Amniotic epithelial cell (primary cell): ENCODE results near the gene MTHFS.

ENCODE experiments used
- DNase-seq: peaks from one replicate; pipeline ENCODE4 v3.0.0-alpha.2; 2010; ENCODE audit warnings: low read depth

MTHFS gene

DNA sequence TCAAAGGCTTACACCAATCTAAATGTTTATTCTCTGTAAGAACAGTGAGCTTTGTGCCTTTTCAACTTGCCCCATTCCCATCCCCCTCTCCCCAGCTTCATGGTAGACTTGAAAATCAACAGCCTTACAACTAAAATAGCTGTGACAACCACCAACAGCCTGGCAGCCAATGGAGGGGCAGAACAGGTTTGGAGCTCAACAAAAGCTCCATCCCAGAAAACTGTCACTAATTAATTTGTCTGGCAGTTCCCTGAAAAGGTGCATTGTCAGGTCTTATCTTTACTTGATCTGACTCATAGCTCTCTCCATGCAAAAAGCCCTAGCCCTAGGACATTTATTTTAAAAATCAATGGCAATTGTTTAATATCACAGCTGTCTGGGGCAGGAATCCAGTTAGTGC is 22.6 kb downstream of the MTHFS start:
- DNase-seq: no peak

- peak; percentile 85 for DNase-seq
These were observed 24.3 kb downstream of the MTHFS start for GRCh38 chr15:79872358-79873017.

DNA sequence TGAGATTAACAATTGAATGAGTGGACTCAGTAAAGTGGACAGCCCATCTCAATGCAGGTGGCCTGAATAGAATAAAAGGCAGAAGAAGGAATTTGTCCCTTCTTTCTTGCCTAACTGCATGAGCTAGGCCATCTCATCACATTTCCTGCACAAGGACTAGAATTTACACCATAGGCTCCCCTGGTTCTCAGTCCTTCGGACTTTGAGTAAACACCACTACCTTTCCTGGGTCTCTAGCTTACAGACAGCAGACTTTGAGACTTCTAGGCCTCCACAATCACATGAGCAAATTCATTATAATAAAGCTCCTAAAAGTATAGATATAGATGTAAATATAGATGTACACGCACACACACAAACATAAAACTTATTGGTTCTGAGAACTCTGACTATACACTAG is 28.3 kb downstream of the MTHFS start:
- DNase-seq: no peak

- DNase-seq: peak; percentile 87
These were observed 32.9 kb downstream of the MTHFS start for GRCh38 chr15:79863886-79864285.

DNA sequence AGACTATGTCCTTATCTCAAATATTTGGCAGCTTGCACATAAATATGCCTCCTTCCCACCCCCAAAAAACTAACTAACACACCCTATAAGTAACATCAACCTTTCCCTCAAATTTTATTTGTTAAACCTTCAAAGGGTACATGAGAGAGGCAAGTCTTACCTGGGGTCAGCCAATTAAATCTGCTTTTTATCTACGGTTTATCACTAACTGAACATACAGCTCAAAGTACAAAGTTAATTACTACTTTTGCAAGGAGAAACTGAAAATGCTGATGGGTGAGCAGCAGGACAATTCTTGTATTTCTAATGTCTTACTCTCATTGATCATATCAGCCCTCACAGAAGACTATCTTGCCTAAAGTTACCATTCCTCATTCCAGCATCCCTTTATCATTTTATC is 34.6 kb downstream of the MTHFS start:
- no peak for DNase-seq

- no peak for DNase-seq
These were observed 36.2 kb downstream of the MTHFS start for GRCh38 chr15:79860661-79861060.

- no peak for DNase-seq
These were observed 38.3 kb downstream of the MTHFS start for GRCh38 chr15:79858469-79858868.

DNA sequence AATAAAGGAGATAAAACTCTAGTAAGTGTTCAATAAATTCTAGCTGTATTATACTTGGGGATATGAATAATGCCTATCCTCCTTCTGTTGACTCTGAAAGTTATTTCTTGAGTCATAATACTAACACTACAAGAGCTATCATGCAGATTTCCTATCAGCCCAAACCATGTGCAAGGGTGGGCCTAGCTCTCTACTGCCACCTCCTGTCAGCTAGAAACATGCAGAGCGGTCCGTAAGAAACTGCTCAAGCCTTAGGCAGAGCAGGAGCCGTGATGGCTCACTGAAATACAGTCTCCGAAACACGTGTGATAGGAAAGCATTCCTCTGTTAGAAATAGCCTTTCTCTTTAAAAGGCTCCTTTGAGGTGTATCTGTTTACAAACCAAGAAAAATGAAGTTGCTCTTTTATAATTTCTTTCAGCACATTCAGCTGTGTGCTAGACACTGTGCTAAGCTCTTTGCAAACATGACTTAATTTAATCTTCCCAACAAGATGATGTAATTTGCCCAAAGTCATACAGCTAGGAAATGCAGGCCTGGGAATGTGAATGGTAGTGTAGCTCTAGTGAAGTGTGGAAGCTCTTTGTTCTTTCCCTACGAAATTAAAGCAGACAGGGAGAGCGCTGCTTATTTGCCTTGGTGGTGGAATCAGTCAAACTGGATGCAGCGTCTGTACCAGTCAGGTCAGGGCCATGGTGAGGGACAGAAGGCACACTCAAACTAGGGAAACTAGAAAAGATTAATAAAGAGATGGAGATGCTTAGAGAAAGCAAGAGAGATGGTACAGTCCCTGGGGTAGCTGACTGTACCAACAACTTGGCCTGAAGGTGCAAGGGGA is 43.1 kb downstream of the MTHFS start:
- peak; percentile 92 for DNase-seq

DNA sequence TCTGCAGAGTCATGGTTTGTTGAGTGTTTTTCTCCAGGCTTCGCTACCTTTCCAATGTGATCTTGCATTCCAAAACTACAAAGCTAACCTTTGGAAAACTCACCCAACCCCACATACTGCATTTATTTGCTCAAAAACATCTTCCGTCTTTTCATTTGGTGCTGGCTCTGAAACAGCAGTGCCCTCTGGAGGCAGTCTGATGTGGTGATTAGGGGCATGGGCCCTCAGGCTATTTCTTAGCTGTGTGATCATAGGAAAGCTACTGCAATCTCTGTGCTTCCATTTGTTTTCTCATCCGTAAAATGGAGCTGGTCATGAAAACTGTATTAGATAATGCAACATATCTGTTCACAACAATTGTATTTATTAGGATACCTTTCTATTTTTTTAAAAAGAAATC is 47.0 kb downstream of the MTHFS start:
- DNase-seq: peak; percentile 41

GRCh38 chr15:79846539-79846938 is 50.3 kb downstream of the MTHFS start:
- DNase-seq: no peak

DNA sequence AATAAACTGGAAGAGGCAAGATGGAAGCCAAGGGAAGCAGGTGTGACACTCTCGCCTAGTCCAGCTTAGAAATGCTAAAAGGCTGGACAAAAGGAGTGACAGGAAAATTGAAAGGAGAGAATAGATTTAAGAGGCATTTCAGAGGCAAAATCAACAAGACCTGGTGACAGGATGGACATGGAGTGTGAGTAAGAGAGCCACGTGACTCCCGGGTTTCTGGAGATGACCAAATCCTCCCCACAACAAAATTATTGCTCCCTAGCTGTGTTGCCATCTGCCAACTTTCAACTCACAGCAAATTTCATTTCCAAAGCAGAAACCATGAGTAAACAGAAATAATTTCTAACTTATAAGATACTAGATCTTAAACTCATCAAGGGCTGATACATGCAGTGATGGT is 52.6 kb downstream of the MTHFS start:
- DNase-seq: peak; percentile 18

GRCh38 chr15:79837846-79838245 is 59.0 kb downstream of the MTHFS start:
- DNase-seq: peak; percentile 13

GRCh38 chr15:79834495-79834894 is 62.3 kb downstream of the MTHFS start:
- DNase-seq: no peak

DNA sequence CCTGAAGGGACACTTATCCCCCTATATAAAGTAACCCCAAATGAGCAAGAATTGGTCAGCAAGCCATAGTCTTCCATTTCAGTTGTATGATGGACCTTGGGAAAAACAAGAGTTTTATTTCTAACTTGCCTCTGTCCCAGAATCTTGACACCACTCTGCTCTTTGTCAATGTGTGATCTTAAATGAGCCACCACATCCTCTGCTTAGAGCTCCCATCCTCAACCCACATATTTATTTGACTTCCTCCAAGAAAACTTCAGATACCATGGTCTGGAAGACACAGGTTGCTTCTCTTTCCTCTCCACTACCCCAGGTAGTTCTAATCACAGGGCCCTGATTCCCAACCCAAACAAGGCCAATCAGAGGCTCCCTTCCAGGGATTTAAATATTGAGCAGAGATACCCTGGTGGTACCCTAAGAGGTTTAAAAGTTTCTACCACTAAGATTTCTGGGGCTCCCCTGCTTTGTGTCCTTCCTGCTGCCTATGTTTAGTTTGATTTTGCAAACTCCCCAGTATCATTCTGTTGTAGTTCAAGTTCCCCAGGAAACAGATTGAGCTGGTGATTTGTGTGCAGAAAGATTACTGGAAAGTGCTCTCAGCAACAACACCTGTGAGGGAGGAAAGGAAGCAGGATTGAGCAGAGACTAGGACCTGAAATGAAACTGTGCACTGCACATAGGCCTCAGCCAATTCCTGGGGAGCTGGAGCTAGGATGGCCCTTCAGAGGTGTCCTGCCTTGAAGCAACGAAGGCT is 64.3 kb downstream of the MTHFS start:
- no peak for DNase-seq

- no peak for DNase-seq
These were observed 65.2 kb downstream of the MTHFS start for GRCh38 chr15:79831604-79832003.

- no peak for DNase-seq
These were observed 66.9 kb downstream of the MTHFS start for GRCh38 chr15:79829950-79830349.

DNA sequence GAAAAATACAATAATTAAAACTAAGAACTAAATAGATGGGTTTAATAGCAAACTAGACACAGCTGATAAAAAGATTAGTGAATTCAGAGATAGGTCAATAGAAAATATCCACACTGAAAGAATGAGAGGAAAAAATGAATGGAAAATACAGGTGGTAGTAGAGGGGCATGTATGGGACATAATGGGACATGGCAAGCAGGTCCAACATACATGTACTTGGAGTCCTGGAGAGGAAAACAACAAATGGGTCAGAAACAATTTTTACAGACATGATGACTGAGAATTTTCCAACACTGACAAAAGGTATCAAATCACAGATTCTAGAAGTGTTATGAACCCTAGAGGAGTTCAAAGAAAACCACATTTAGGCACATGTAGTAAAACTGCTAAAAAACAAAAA is 68.4 kb downstream of the MTHFS start:
- DNase-seq: no peak

DNA sequence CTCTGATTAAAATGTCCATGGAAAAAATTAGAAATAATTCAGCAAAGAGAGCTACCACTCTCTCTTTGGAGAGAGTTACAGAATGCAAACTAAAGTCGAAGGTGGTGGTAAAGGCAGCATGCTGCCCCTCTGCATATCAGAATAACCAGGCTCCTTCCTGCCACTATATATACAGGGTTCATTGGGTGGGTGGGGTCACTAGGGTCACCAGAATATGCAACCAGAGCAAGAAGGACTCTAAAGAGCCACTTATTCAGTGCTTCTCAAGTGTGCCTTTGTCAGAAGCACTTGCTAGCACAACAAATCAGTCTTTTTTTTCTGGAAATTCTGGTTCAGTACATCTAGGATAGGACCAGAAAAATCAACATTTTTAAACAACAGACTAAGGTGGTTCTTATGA is 70.0 kb downstream of the MTHFS start:
- no peak for DNase-seq

- DNase-seq: no peak
These were observed 72.6 kb downstream of the MTHFS start for GRCh38 chr15:79824136-79824701.

GRCh38 chr15:79820820-79821219 is 76.0 kb downstream of the MTHFS start:
- DNase-seq: no peak

- no peak for DNase-seq
These were observed 76.6 kb downstream of the MTHFS start for GRCh38 chr15:79820176-79820575.

DNA sequence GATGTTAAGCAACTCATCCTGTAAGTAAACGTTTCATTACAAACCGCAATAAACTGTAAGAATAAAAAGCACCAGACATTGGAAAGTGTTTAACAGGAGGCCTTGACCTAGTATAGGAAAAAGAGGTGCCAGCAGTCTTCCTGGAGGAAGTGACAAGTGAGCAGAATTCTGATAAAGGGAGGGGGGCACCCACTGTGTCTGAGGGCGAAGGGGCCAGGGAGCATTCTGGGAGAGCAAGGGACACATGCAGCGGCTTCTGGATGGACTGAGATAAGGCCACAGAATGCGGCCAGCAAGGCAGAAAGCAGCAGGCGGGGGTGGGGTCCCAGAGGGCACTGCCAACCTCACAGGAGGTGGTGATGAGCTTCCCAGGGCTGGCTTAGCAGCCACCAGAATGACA is 80.2 kb downstream of the MTHFS start:
- no peak for DNase-seq

DNA sequence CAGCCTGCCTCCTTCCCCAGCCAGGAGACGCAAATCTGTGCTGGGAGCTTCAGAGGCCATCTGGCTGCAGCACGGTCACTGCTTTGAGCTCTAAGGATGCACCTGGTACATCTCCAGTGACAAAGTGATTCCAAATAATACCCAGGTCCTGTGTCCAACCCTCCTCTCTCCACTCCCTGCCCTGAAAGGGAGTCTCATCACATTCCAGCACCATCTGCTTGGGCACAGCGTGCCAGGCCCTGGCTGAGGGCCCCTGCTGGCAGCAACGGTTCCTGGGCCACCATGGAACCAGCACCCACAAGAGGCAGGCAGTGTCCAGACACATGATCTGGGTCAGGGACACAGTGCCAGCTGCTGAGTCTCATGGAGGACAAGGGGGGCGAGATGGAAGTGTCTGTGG is 81.3 kb downstream of the MTHFS start:
- DNase-seq: no peak
